MV-4-11 (cell line): ENCODE results near the gene KRTAP20-4.

ENCODE experiments used
- DNase-seq: peaks from one replicate; lab custom pipeline; 2025; lab: John Stamatoyannopoulos, UW

KRTAP20-4 gene

DNA sequence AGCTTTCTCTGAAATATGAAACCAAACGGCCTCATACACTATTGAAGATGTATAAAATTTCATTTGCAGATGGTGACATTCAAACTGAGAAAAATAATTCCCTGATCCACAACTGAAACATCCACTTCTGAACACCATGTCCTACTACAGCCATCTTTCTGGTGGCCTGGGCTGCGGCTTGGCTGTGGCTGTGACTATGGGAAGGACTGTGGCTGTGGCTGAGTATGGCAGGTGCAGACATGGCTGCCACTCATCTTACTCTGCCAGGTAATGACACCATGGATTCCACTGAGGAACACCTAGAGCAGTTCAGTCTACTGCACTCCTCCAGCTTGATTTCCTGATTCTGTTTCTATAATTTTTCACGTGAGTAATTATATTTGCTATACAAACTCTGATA is at the start of gene KRTAP20-4:
TSS of gene KRTAP20-4 (plus strand) at position 106 of the 400 bp plus-strand sequence.
- no peak for DNase-seq

DNA sequence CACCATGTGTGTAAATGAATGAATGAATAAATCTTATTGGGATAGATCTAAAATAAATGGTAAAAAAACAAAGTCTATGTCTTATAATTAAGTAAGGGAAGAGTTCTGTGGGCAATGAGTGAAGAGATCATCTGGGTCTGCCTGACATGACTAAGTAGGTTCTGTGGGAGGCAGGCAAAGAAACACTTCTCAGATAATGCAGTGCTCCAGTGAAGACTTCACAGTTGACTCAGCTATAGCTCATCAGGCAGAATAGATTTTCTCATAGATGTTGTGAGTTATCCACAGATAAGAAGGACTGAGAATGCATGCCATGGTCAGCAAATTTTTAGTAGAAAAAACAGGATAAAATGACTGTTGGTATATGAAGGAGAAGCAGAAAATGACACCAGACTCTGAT is 42.7 kb upstream of the KRTAP20-4 start:
- no peak for DNase-seq

DNA sequence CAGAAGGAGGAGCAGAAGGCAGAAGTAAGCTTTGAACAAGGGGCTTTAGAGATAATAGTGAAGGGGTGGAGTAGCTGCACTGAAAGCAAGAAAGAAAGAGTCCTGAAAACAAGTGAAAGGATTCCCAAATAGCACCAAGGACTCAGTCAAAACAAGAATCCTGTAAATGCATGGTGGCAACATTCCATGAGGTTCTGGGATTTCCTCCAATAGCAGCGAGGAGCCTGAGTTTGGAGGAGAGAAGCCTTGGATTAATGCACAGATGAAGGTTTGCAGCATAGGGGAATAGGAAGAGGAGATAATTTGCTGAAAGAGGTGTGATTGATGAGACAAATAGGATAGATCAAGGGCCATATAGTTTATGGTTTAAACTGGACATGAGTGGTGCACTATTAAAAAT is 41.1 kb upstream of the KRTAP20-4 start:
- DNase-seq: no peak

DNA sequence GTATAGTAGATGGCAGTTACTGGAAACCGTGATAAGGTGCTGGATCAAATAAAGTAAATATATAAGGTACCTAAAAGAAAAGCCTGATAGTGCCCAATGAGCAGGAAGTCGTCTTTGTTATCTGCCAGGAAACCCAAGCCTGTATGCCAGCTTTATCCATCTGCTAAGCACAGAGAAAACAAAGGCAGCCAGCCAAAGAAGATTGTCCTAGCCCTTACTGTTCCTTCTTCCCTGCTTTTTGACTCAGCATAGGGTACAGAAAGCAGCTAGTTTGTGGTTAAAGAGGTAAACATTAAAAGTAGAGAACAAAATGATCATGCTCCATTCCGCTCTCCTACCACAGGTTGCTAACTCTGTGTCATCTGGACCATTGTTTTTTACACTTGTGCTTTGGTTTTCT is 40.3 kb upstream of the KRTAP20-4 start:
- DNase-seq: no peak

DNA sequence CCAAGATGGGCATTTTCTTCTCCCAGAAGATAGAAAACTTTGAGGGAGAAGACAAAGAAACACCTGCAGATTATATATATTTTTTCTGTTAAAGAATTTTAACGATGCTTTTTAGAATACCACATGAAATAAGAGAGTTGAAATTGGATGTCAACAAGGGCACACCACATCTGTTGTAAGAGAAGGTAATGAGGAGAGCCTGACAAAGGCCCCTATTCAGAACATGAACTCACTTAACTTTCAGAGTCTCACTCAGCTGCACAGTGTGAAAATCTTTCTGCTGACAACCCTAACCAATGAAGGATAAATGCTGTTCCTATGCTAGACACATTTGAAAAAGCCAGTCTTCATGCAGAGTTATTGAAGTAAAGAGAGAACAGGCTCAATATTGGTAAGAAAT is 37.6 kb upstream of the KRTAP20-4 start:
- DNase-seq: no peak

DNA sequence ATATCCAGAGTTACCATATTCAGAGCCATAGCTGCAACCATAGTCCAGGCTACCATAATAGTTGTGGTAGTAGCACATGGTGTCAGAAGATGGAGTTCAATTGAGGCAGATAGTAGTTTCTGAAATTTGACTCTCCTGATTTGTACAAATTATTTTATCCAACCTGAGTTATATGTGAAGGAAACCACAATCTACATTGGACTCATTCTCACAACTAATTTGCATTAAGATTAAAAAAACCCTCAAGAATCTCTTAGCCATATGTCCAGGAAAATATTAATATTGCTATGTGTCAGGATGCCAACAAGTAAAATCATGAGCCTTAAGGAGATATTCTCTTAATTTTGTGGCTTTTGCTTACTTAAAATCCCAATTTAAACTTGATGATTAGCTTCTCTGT is 30.1 kb upstream of the KRTAP20-4 start, which contains the start of gene KRTAP22-2:
TSS of gene KRTAP22-2 (minus strand) at position 101 of the 400 bp plus-strand sequence.
- DNase-seq: no peak

DNA sequence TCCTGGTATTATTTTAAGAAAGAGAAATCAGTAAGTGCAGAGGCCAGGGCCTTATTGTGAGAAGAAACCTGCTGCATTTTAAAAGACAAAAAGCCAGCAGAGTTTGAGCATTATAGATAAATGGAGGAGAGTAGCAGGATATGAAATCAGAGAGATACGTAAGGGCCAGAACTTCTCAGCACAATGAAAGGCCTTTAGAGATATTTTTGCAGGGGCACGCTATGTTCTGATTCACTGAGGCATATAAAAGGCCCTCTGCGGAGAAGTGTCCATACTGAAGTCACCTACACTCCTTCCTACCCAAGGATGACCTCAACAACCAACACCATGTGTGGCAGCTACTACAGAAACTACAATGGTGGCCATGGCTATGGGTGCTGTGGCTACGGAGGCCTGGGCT is 28.3 kb upstream of the KRTAP20-4 start, which contains the start of gene KRTAP6-3:
TSS of gene KRTAP6-3 (plus strand) at position 301 of the 400 bp plus-strand sequence. CDS start at position 307, 6 bp downstream.
- DNase-seq: no peak

DNA sequence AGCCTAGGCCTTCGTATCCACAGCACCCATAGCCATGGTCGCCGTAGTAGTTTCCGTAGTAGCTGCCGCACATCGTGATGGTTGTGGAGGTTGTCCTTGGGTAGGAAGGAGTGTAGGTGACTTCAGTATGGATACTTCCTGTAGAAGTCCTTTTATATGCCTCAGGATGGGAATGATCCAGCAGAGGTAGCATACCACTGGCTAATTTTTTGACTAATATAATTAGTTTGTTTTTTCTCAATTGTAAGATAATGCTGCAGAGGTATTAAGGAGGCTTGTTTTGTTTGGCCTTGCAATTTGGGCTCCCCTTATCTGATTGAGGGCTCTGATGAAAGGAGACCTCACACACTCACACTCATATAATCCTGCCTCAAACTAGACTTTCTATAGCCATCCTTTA is 21.6 kb upstream of the KRTAP20-4 start, which contains the start of gene KRTAP6-2:
TSS of gene KRTAP6-2 (minus strand) at position 101 of the 400 bp plus-strand sequence. CDS start at position 73, 28 bp downstream.
- no peak for DNase-seq

DNA sequence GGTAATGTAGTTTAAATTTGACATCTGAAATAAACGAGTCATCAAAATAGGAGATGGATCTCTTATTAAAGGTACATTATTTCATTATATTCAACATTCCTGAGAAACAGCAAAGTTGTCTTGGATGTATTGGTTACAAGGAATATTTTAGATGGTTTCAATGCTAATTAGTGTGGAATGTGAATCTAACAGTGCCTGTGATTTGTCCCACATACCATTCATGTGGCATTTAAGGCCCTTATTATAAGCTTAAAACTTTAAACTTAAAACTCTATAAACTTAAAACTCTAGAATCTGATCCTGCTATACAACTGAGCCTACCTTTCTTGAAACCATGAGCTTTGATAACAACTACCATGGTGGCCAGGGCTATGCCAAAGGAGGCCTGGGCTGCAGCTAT is 19.6 kb upstream of the KRTAP20-4 start, which contains the start of gene KRTAP22-1:
TSS of gene KRTAP22-1 (plus strand) at position 301 of the 400 bp plus-strand sequence.
- DNase-seq: no peak

DNA sequence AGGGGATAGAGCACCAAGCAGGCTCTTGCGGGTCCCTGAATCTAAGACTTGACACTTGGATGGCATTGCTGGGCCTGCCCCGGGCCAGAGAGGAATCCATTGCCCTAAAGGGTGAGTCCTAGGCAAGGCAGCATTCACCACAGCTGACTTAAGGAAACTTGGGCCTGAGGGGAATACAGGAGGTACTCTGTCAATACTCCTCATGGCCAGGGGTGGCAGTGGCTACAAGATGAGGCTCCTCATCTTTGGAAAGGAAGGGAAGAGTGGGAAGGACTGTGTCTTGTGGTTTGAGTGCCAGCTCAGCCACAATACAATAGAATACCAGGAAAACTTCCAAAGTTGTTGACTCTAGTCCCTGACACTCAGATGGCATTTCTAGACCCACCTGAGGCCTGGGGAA is 14.5 kb upstream of the KRTAP20-4 start:
- DNase-seq: no peak

DNA sequence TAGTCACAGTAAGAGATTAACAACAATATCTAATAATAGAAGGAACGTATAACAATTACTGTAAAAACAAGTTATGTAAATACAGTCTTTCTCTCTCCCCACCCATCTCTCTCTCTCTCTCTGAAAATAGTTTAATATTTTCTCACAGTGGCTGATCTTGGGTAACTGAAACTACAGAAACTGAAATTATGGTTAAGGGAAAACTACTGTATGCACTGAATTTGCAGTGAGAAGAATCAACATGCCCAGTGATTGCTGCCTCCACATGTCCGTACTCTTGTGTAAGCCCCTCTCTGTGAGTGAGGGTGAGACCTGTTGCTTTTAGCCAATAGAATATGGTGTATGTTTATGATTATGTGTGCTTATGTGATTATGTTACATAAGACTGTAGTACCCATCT is 8.3 kb upstream of the KRTAP20-4 start:
- no peak for DNase-seq

DNA sequence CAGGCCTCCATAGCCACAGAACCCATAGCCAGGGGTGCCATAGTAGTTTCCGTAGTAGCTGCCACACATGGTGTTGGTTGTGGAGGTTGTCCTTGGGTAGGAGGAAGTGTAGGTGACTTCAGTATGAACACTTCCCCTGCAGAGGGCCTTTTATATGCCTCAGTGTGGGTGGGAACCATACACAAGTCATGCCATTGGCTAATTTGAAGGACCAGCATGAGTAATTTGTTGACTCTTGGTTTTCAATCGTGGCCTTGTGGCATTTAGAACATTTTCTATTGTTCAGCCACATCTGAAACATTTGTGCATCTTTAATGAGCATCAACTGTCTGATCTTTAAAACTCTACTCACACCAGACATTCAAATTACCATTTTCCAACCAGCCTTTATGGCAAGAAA is 6.6 kb upstream of the KRTAP20-4 start, which contains the start of gene KRTAP6-1:
TSS of gene KRTAP6-1 (minus strand) at position 95 of the 400 bp plus-strand sequence. CDS start at position 69, 26 bp downstream.
- DNase-seq: no peak

DNA sequence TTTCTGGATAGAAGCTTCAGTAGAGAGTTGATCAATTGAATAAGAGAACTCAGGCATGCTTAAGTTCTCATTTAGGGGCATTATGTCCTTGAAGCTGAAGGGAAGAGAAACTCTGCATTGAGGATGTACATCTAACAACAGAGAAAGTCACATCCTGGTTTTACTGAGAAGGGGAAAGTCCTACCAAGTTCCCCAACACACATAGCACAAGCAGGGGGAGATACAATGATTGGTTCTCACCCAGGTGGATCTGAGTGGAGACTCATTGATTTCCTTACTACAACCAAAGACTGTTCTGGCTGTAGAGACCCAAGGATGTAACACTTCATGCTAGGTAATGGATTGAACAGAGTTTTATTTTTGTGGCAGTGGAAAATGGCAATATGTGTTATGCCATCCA is 5.2 kb upstream of the KRTAP20-4 start:
- no peak for DNase-seq

DNA sequence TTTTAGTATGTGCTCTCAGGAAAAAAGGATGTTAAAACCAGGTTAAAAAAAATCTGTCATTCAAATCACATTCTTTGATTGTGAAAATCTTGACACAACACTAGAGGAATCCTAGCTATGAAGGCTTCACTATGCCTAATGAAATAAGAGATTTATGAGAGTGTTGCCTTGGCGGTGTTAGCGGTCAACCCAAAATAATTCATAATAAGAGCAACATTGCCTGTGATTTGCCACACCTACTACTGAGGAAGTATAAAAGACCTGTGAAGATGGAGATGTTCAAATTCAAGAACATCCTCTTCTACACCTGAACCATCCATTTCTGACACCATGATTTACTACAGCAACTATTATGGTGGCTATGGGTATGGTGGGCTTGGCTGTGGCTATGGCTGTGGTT is 4.3 kb upstream of the KRTAP20-4 start, which contains the start of gene KRTAP20-1:
TSS of gene KRTAP20-1 (plus strand) at position 301 of the 400 bp plus-strand sequence. CDS start at position 331, 30 bp downstream.
- DNase-seq: no peak

DNA sequence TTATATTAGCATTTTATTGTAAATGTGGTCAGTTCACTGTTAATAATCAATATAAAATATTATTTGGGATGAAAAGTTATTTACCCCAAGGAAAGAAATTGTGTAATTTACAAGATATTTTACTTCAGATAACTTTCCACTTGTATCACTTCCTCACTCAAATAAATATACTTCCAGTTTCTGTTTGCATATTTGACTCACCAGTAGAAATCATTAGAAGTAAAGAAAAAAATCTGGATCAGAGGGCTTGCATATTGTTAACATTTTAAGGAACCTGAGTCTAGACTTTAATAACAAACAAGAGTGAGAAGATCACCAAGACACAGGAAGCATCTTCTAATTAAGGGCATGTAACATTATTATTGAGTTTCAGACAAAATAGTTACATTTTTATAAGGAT is 347 bp upstream of the KRTAP20-4 start:
- peak; percentile 14 for DNase-seq

DNA sequence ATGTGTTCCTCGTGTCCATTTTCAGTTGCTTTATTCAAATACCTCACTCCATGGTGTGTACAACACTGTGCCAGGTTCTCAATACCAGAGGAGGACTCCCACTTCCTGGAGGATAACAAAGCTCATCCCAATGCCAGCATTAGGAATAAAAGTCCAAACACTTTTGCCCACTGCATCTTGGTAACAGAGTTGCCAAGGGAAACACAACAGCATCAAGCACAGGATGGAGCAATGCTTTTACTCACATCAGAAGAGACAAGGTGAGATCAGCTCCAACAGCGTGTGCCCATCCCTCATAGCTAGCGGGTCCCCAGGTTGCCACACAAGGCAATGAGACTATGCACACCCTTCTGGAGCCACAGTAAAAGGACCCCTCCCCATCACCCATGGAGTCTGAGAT is 2.9 kb downstream of the KRTAP20-4 start:
- DNase-seq: no peak

DNA sequence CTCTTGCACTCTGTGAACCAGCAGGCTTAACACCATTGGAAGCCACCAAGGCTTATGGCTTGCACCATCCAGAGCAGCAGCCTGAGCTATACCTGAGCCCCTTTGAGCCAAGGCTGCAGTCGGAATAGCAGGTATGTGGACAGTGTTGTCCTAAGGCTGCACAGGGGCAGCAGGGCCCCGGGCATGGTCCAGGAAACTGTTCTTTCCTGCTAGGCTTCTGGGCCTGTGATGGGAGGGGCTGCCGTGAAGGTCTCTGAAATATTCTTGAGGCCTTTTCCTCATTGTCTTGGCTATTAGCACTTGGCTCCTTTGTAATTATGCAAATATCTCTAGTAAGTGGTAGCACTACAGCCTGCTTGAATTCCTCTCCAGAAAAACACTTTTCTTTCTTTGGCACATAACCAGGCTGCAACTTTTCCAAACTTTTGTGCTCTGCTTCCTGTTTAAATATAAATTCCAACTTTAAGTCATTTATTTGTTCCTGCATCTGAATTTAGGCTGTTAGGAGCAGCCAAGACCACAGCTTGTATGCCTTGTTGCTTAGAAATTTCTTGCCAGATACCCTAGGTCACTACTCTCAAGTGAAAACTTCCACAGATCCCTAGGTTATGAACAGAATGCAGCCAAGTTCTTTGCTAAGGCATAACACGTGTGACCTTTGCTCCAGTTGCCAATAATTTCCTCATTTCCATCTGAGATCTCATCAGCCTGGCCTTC is 5.2 kb downstream of the KRTAP20-4 start:
- DNase-seq: no peak

DNA sequence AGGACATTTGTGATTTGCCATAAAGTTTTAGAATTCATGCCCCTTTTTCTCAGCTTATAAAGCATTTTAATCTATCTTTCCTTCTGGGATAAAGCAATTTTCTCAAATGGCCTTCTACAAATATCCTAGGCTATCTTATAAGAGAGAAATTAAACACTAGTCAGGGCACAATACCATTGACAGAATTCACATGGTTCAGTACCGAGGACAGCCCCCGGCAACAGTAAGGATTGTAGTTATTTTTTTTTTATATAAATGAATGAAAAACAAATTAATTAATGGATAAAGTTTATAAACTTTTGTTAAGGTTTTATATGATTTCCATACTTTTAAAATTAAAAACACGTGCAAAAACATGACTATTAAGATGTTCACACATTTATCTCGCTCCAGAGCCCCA is 7.7 kb downstream of the KRTAP20-4 start:
- DNase-seq: no peak

DNA sequence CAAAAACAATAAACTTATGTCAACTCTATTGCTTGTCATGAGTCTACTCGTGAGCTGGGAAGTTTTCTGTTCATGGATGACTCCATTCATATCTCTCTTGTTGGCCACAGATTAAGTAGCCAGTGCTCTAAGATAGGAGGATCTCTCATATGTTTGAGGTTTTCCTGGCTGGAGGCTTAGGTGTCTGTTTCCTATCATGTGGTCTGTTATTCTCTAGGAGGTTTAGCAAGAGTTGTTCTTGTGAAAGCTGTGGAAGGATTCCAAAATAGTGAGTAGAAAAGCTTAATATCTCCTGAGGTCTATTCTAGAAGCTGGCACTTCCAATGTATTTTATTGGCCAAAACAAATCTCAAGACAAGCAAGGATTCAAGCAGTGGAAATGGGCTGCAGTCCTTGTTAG is 8.8 kb downstream of the KRTAP20-4 start:
- DNase-seq: no peak

DNA sequence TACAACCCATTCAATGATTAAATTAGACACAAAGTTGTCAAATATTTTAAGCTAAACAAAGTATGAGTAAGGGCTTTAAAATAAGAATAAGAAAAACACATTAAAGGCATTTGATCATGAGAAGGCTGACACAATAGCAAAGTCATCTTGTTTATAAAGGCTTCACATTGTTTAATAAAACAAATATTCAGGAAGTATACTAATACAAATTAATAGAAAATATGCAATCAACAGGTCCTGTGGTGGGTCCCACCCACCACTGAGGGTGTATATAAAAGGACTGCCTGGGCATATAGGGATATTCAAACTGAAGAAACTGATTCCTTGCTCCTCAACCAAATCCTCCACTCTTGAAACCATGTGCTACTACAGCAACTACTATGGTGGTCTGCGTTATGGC is 14.5 kb downstream of the KRTAP20-4 start, which contains the start of gene KRTAP20-2:
TSS of gene KRTAP20-2 (plus strand) at position 301 of the 400 bp plus-strand sequence. CDS start at position 359, 58 bp downstream.
- DNase-seq: no peak

DNA sequence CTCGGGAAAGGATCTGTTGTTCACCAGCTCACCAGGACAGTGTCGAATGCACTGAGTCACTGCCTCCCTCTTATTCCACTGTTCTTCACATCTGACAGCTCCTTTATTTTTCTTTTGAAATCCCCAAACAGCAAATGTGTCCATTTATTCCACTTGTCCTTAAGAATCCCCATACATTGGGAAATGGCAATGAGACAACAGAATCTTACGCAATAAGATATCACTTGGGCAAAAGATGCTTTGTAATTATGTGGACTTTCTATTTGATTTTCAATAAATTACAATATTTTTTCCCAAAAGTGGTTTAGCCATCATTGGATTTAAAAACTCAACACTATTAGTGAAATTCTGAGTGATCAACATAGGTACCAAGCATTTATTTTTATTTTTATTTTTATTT is 18.3 kb downstream of the KRTAP20-4 start:
- no peak for DNase-seq

DNA sequence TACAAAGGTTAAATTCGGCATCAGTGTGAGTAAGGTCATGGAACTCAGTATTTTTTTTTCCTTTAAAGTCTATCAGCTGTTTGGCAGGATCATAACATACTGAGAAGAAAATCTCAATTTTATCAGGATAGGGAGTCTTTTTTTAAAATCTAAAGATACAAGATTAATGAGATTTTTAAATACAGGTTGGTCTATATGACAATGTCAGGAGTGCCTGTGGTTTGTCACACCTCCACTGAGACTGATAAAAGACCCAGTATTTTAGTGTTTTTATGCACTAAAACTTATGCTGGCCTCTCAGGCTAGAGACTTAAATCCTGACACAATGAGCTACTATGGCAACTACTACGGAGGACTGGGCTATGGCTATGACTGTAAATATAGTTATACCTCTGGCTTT is 22.1 kb downstream of the KRTAP20-4 start, which contains the start of gene KRTAP20-3:
TSS of gene KRTAP20-3 (plus strand) at position 301 of the 400 bp plus-strand sequence.
- no peak for DNase-seq

DNA sequence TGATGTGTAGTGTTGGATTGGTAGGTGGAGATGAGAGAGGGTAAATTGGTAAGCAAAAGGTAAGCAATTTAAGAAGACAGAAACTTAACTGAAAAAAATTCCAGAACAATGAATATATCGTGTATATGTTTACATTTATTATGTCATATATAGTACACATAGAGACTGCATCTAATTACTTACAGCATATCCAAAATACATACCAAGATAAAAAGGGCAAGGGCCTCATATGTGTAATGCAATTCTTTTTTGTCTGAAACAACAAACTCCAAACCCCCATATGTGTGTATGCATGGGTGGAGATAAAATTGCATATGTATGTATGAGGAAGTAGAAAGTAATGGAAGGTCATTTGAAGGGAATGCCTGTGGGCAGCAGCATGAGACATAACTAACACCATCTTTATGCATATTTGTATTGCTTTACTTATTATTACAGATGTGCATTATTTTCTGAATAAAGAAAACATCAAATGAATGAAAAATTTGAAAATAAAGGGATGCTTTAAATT is 26.5 kb downstream of the KRTAP20-4 start:
- no peak for DNase-seq
